Measurements from ENCODE around the gene EIF3L. TPM values are rescaled to one million over a fixed set of nuclear protein-coding genes. Genes with fewer than 3 reads are reported as not detected.

The EIF3L gene
- total and polyA plus RNA-seq, 9 of the 15 experiments (the other 6 are each of a cell fraction or from before 2014, with no cell fraction given) = 257 to 699 (median 368) TPM

- peak; percentile 84 for TF ChIP-seq POLR2G (IDR thresholded peaks at IDR 0.05; ENCODE audit: low read depth, low read length)
- peak in 1 of 2 experiments; percentile 88; a peak in 1 of 4 replicates for TF ChIP-seq ZNF639 (CRISPR knock-in tag; conservative IDR thresholded peaks at IDR 0.05 in 1 of 2, IDR thresholded peaks at IDR 0.05 in 1 of 2)
- no peak for TF ChIP-seq ATF3 (IDR thresholded peaks at IDR 0.05)
- TF ChIP-seq ATF3 (CRISPR knock-in tag; conservative IDR thresholded peaks at IDR 0.05) = no peak
- TF ChIP-seq NR2C2 (CRISPR knock-in tag; IDR thresholded peaks at IDR 0.05) = 0 out of 2 replicates have a peak, but pooled peaks have one; percentile 28
- no peak for TF ChIP-seq NR2C2 (tag; IDR thresholded peaks at IDR 0.05)
- peak; percentile 67; the same call in 1 of the 2 replicates for TF ChIP-seq ETS1 (conservative IDR thresholded peaks at IDR 0.05; ENCODE audit: control insufficient read depth, low read depth, low read length)
- TF ChIP-seq UBTF (IDR thresholded peaks at IDR 0.05; ENCODE audit: borderline replicate concordance in 1 of 2, low read depth in 2 of 2, low read length in 2 of 2) = peak; percentile 26 to 50; a peak in 1 of 4 replicates
- 0 out of 2 replicates have a peak, but pooled peaks have one; percentile 12 for TF ChIP-seq MXI1 (IDR thresholded peaks at IDR 0.05; ENCODE audit: low read depth, low read length)
- TF ChIP-seq RBM25 (IDR thresholded peaks at IDR 0.05; ENCODE audit: low read depth, low read length, severe bottlenecking) = peak; percentile 13
- TF ChIP-seq RB1 (IDR thresholded peaks at IDR 0.05; ENCODE audit: low read depth) = peak; percentile 82
- TF ChIP-seq DLX4 (CRISPR knock-in tag; IDR thresholded peaks at IDR 0.05) = no peak
- TF ChIP-seq SAFB (IDR thresholded peaks at IDR 0.05; ENCODE audit: borderline replicate concordance, low read depth, low read length) = peak; percentile 30; the same call in 1 of the 2 replicates
- no peak for TF ChIP-seq KLF10 (CRISPR knock-in tag; IDR thresholded peaks at IDR 0.05)
- 0 out of 2 replicates have a peak, but pooled peaks have one; percentile 49 for TF ChIP-seq GATAD2A (IDR thresholded peaks at IDR 0.05)
- peak; percentile 36; the same call in 1 of the 2 replicates for TF ChIP-seq BRD4 (IDR thresholded peaks at IDR 0.05)
- TF ChIP-seq ZBTB1 (CRISPR knock-in tag; IDR thresholded peaks at IDR 0.05; ENCODE audit: borderline replicate concordance, low read depth) = peak; percentile 26; the same call in 1 of the 2 replicates
- TF ChIP-seq HMGN3 (IDR thresholded peaks at IDR 0.05; ENCODE audit: borderline replicate concordance, extremely low read depth, insufficient read length, low read depth, low read length) = peak; percentile 39
- TF ChIP-seq RBBP5 (IDR thresholded peaks at IDR 0.05; ENCODE audit: borderline replicate concordance, insufficient read depth, low read length, poor library complexity, severe bottlenecking) = no peak
These were observed 56.5 kb downstream of the EIF3L start, which contains the start of gene MICALL1 (continued) for GRCh38 chr22:37905534-37906363.

All from K562 (cell line).